ENCODE results near the gene ANKRD65.
"Not testable (repeated sequence)": the region's sequence is repeated elsewhere in the genome, so short reads cannot be mapped to it uniquely, and the experiment has no call there.

Gene ANKRD65

DNA sequence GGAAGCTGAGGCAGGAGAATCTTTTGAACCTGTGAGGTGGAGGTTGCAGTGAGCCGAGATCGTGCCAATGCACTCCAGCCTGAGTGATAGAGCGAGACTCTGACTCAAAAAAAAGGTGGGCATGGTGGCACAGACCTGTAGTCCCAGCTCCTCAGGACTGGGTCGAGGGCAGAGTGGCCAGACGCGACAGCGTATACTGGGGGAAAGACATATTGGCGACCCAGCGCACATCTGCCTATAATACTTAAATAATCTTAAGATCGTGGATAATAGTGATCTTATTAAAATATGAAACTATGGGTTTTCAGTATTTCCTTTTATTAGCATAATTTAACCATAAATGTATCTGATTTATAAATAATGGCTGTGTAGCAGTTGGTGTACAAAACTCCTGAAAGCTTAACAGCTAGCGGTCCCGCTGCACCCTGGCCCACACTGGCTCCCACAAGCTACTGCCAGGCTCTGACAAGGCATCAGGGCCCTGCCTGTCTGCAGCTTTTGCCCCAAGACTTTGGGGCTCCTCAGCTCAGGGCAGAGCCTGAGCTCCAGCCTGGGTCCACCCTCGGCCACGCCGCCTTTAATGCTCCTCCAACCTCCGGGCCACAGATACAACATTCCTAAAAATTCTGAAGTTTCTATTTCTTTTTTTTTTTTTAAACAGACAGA lies 43.4 kb downstream of the ANKRD65 start:
- no peaks in the 10 kb centered on the region for H3K27me3 ChIP-seq (ENCODE audit: control insufficient read depth, insufficient read depth, low read length)
- no peak overlapping the region for H3K27ac ChIP-seq (ENCODE audit: low read length)
- H3K9me3 ChIP-seq (ENCODE audit: control insufficient read depth, low read depth, low read length), result no peaks in the 10 kb centered on the region
- H3K9ac ChIP-seq (ENCODE audit: low read length), result no peak overlapping the region
- H3K4me1 ChIP-seq (ENCODE audit: control insufficient read depth, low read depth, low read length), result no peaks in the 10 kb centered on the region
- peaks cover 4% of the 10 kb centered on the region for H3K36me3 ChIP-seq (ENCODE audit: control insufficient read depth, low read depth, low read length)
- no peak overlapping the region for H3K4me3 ChIP-seq (ENCODE audit: low read length)

GRCh38 chr1:1376551-1377226 lies 44.4 kb downstream of the ANKRD65 start:
- no peak overlapping the region for H3K27ac ChIP-seq (ENCODE audit: low read length)
- H3K4me1 ChIP-seq (ENCODE audit: control insufficient read depth, low read depth, low read length), result no peaks in the 10 kb centered on the region
- H3K9ac ChIP-seq (ENCODE audit: low read length), result no peak overlapping the region
- no peaks in the 10 kb centered on the region for H3K27me3 ChIP-seq (ENCODE audit: control insufficient read depth, insufficient read depth, low read length)
- no peaks in the 10 kb centered on the region for H3K9me3 ChIP-seq (ENCODE audit: control insufficient read depth, low read depth, low read length)
- peaks cover 3% of the 10 kb centered on the region for H3K36me3 ChIP-seq (ENCODE audit: control insufficient read depth, low read depth, low read length)
- H3K4me3 ChIP-seq (ENCODE audit: low read length), result no peak overlapping the region

GRCh38 chr1:1374929-1375662 lies 46.0 kb downstream of the ANKRD65 start, which contains the start of gene AURKAIP1:
TSS of gene AURKAIP1 (minus strand) at chr1:1375207. CDS start at chr1:1374756, 451 bp downstream.
- peak within 1 kb of the TSS; percentile 53 for H3K27ac ChIP-seq (ENCODE audit: low read length)
- no peaks in the 10 kb centered on the region for H3K36me3 ChIP-seq (ENCODE audit: control insufficient read depth, low read depth, low read length)

DNA sequence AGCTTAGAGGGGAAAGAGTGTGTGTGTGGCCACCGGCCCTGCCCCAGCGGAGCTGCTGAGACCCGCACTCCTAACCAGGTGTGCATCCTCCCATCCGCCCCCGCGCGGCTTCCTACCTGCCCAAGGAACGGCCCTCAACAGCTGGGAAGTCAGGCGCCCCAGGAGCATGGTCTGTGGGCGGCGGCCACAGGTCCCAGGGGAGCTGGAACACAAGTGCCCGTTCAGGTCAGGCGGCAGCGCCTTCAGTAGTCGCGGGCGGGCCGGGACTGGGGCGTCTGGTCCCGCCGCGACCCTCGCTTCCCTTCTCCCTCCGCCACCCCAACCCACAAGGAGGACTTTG lies 46.5 kb downstream of the ANKRD65 start:
- Histone ChIP-seq H3K36me3 (ENCODE audit: control insufficient read depth, low read depth, low read length) (no peaks in the 10 kb centered on the region), H3K4me3 (ENCODE audit: low read length) (peak overlapping the region; percentile 79), H3K9ac (ENCODE audit: low read length) (peak overlapping the region; percentile 88), H3K9me3 (ENCODE audit: control insufficient read depth, low read depth, low read length) (no peaks in the 10 kb centered on the region), H3K27ac (ENCODE audit: low read length) (no peak overlapping the region), H3K4me1 (ENCODE audit: control insufficient read depth, low read depth, low read length) (no peaks in the 10 kb centered on the region), H3K27me3 (ENCODE audit: control insufficient read depth, insufficient read depth, low read length) (no peaks in the 10 kb centered on the region)

More at GRCh38 chr1:1374929-1375662, 46.0 kb downstream of the ANKRD65 start, which contains the start of gene AURKAIP1:
- no peaks in the 10 kb centered on the region for H3K9me3 ChIP-seq (ENCODE audit: control insufficient read depth, low read depth, low read length)
- H3K9ac ChIP-seq (ENCODE audit: low read length), result peak within 1 kb of the TSS; percentile 88
- H3K4me1 ChIP-seq (ENCODE audit: control insufficient read depth, low read depth, low read length), result no peaks in the 10 kb centered on the region
- H3K27me3 ChIP-seq (ENCODE audit: control insufficient read depth, insufficient read depth, low read length), result no peaks in the 10 kb centered on the region
- H3K4me3 ChIP-seq (ENCODE audit: low read length), result peak within 1 kb of the TSS; percentile 79

DNA sequence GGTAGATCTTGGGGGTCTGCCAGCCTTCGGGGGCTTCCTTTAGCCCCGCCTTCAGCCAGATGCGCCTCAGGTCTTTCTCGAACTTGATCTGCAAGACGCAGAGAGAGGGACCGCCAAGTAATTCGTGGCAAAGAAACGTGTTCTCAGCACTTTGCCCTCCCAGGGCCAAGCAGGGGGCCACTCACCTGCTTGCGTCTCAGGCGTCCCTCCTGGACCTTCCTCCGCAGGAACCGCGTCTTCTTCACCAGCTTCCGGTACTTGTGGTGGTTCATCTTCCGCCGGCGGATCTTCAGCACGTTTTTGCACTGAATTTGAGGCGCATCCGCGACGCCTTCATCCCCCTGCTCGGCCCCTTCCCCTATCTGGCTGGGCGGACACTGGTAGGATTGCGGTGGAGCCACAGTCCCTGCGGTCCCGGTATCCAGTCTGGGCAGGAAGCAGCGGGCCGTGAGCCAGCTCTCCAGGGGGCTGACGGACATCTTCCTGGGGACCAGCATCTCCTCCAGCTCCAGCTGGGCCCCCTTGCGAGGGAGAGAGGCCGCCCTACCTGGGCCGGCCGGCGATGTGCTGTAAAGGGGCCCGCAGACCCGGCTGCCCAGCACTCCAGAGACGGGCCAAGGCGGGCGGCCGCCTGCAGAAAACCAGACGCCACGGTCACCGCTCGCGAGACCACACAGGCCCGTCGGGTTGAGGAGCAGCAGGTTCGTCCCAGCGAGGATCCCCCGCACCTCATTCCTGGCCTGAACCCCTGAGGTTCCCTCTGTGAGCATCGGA lies 47.1 kb downstream of the ANKRD65 start:
- H3K27ac ChIP-seq (ENCODE audit: low read length), result no peak overlapping the region
- no peaks in the 10 kb centered on the region for H3K27me3 ChIP-seq (ENCODE audit: control insufficient read depth, insufficient read depth, low read length)

GRCh38 chr1:1373051-1373814 lies 47.8 kb downstream of the ANKRD65 start:
- Histone ChIP-seq H3K4me3 (ENCODE audit: low read length) (no peak overlapping the region), H3K4me1 (ENCODE audit: control insufficient read depth, low read depth, low read length) (no peaks in the 10 kb centered on the region), H3K27ac (ENCODE audit: low read length) (no peak overlapping the region), H3K36me3 (ENCODE audit: control insufficient read depth, low read depth, low read length) (no peaks in the 10 kb centered on the region), H3K9ac (ENCODE audit: low read length) (no peak overlapping the region), H3K27me3 (ENCODE audit: control insufficient read depth, insufficient read depth, low read length) (no peaks in the 10 kb centered on the region), H3K9me3 (ENCODE audit: control insufficient read depth, low read depth, low read length) (no peaks in the 10 kb centered on the region)

More for the DNA sequence above, 47.1 kb downstream of the ANKRD65 start:
- no peaks in the 10 kb centered on the region for H3K9me3 ChIP-seq (ENCODE audit: control insufficient read depth, low read depth, low read length)
- no peaks in the 10 kb centered on the region for H3K36me3 ChIP-seq (ENCODE audit: control insufficient read depth, low read depth, low read length)
- peak overlapping the region; percentile 79 for H3K4me3 ChIP-seq (ENCODE audit: low read length)
- H3K9ac ChIP-seq (ENCODE audit: low read length), result peak overlapping the region; percentile 88
- H3K4me1 ChIP-seq (ENCODE audit: control insufficient read depth, low read depth, low read length), result no peaks in the 10 kb centered on the region

GRCh38 chr1:1371746-1372711 lies 49.0 kb downstream of the ANKRD65 start:
- Histone ChIP-seq H3K36me3 (ENCODE audit: control insufficient read depth, low read depth, low read length) (no peaks in the 10 kb centered on the region), H3K27ac (ENCODE audit: low read length) (no peak overlapping the region), H3K9ac (ENCODE audit: low read length) (no peak overlapping the region), H3K4me1 (ENCODE audit: control insufficient read depth, low read depth, low read length) (no peaks in the 10 kb centered on the region), H3K27me3 (ENCODE audit: control insufficient read depth, insufficient read depth, low read length) (no peaks in the 10 kb centered on the region), H3K9me3 (ENCODE audit: control insufficient read depth, low read depth, low read length) (peaks cover 4% of the 10 kb centered on the region), H3K4me3 (ENCODE audit: low read length) (no peak overlapping the region)

DNA sequence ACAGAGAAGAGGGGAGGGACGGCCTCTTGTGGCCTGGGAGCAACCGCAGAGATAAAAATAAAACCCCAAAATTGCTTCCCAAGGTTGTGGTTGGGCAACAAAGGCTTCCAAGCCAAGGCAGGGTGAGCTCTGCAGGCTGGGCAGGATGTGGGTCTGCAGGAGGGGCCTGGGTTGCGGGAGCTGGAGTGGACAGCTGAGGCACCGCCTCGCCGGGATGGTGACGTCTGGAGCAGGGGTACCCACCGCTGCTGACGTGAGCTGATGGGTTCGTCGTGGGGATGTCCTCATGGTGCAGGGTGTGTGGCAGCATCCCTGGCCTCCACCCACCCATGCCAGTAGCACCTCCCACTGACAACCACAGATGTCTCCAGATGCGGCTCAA lies 49.7 kb downstream of the ANKRD65 start:
- H3K36me3 ChIP-seq (ENCODE audit: control insufficient read depth, low read depth, low read length), result no peaks in the 10 kb centered on the region
- peaks cover 10% of the 10 kb centered on the region for H3K9me3 ChIP-seq (ENCODE audit: control insufficient read depth, low read depth, low read length)
- H3K27ac ChIP-seq (ENCODE audit: low read length), result no peak overlapping the region
- no peak overlapping the region for H3K4me3 ChIP-seq (ENCODE audit: low read length)
- H3K9ac ChIP-seq (ENCODE audit: low read length), result no peak overlapping the region
- no peaks in the 10 kb centered on the region for H3K27me3 ChIP-seq (ENCODE audit: control insufficient read depth, insufficient read depth, low read length)
- H3K4me1 ChIP-seq (ENCODE audit: control insufficient read depth, low read depth, low read length), result no peaks in the 10 kb centered on the region

DNA sequence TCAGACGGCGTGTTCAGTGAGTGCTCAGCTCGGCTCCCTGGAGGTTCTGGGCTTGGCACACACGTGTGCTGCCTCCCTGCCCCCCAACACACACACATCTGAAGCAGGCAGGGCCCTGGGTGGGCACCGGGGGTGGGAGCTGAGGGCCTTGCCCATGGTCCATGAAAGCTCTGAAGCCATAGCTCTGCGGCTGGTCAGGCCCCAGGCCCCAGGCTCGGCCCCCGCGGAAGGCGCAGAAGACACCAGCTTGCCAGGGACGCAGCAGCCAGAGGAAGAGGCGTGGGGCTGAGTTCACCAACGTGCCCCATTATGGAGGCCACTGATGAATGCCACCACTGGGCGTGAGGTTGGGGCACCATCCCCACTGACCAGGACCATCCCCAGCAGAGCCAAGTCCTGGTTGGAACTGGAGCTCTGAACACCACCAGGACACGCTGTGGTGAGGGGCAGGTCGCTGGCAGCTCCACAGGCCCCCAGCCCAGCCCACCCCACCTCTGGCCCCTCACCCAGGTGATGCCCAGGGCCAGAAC lies 50.2 kb downstream of the ANKRD65 start:
- no peak overlapping the region for H3K4me3 ChIP-seq (ENCODE audit: low read length)
- H3K27ac ChIP-seq (ENCODE audit: low read length), result no peak overlapping the region
- H3K4me1 ChIP-seq (ENCODE audit: control insufficient read depth, low read depth, low read length), result no peaks in the 10 kb centered on the region
- H3K9me3 ChIP-seq (ENCODE audit: control insufficient read depth, low read depth, low read length), result peaks cover 13% of the 10 kb centered on the region
- no peak overlapping the region for H3K9ac ChIP-seq (ENCODE audit: low read length)
- no peaks in the 10 kb centered on the region for H3K27me3 ChIP-seq (ENCODE audit: control insufficient read depth, insufficient read depth, low read length)
- no peaks in the 10 kb centered on the region for H3K36me3 ChIP-seq (ENCODE audit: control insufficient read depth, low read depth, low read length)

GRCh38 chr1:1370094-1370493 lies 51.0 kb downstream of the ANKRD65 start:
- not testable (repeated sequence) for H3K27ac ChIP-seq (ENCODE audit: low read length); H3K9ac ChIP-seq (ENCODE audit: low read length); H3K4me1 ChIP-seq (ENCODE audit: control insufficient read depth, low read depth, low read length)

More at GRCh38 chr1:1370094-1370493, 51.0 kb downstream of the ANKRD65 start:
- H3K27me3 ChIP-seq (ENCODE audit: control insufficient read depth, insufficient read depth, low read length); H3K4me3 ChIP-seq (ENCODE audit: low read length); H3K36me3 ChIP-seq (ENCODE audit: control insufficient read depth, low read depth, low read length): not testable (repeated sequence)
- peaks cover 13% of the 10 kb centered on the region for H3K9me3 ChIP-seq (ENCODE audit: control insufficient read depth, low read depth, low read length)
